ENCODE results near the gene AGPS.

AGPS gene

GRCh38 chr2:177392373-177393202, at the start of gene AGPS:
Gene AGPS, plus strand, starts transcription at chr2:177392773. Its CDS starts 17 bp downstream, at chr2:177392790.
- peak within 1 kb of the TSS; percentile 99 for H2AFZ ChIP-seq (ENCODE audit: low read depth, low read length)
- DNase-seq = peak; percentile 84

DNA sequence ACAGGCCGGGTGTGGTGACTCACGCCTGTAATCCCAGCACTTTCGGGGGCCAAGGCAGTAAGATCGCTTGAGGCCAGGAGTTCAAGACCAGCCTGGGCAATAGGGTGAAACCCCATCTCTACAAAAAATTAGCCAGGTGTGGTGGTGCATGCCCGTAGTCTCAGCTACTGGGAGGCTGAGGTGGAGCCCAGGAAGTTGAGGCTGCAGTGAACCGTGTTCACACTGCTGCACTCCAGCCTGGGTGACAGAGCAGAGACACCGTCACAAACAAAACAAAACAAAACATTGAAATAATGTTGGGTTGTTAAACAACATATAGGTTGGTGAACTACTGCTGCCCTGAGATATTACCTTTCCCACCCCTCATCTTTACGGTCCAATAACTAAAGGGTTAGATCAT, 48.8 kb upstream of the AGPS start:
- Histone ChIP-seq H3K4me3 (ENCODE audit: low read depth in 1 of 2, low read length in 2 of 2) (no peak overlapping the region), H3K36me3 (ENCODE audit: insufficient read depth, low read length) (peaks cover 4% of the 10 kb centered on the region; the same call in 1 of the 2 replicates), H3K9ac (ENCODE audit: low read depth, low read length) (no peak overlapping the region), H3K79me2 (ENCODE audit: insufficient read depth, low read length) (no peaks in the 10 kb centered on the region), H3K4me1 (ENCODE audit: insufficient read depth, low read length) (no peaks in the 10 kb centered on the region), H2AFZ (ENCODE audit: low read depth, low read length) (no peak overlapping the region), H4K20me1 (ENCODE audit: insufficient read depth, low read length) (no peaks in the 10 kb centered on the region), H3K4me2 (ENCODE audit: insufficient read depth, low read length) (no peak overlapping the region), H3K27me3 (ENCODE audit: insufficient read depth, low read length, poor library complexity) (no peaks in the 10 kb centered on the region), H3K9me3 (ENCODE audit: insufficient read depth, low read length, severe bottlenecking) (no peaks in the 10 kb centered on the region), H3K27ac (ENCODE audit: low read length) (no peak overlapping the region)
- no peak for DNase-seq
- no peak for ATAC-seq (ENCODE audit: insufficient read depth, low read depth)
- TF ChIP-seq CTCF (IDR thresholded peaks at IDR 0.05; ENCODE audit: borderline replicate concordance, extremely low read depth, low read length, poor library complexity, severe bottlenecking) = no peak
- TF ChIP-seq EZH2 (IDR thresholded peaks at IDR 0.05; ENCODE audit: borderline replicate concordance, low read depth, low read length, severe bottlenecking) = no peak

More at GRCh38 chr2:177392373-177393202, at the start of gene AGPS:
- peak; percentile 93 for ATAC-seq (ENCODE audit: insufficient read depth, low read depth)
- H4K20me1 ChIP-seq (ENCODE audit: insufficient read depth, low read length) = peaks cover 16% of the 10 kb centered on the region; the same call in 1 of the 2 replicates
- peak within 1 kb of the TSS; percentile 95 for H3K9ac ChIP-seq (ENCODE audit: low read depth, low read length)
- H3K9me3 ChIP-seq (ENCODE audit: insufficient read depth, low read length, severe bottlenecking) = no peaks in the 10 kb centered on the region
- H3K27me3 ChIP-seq (ENCODE audit: insufficient read depth, low read length, poor library complexity) = no peaks in the 10 kb centered on the region
- peaks cover 3% of the 10 kb centered on the region for H3K36me3 ChIP-seq (ENCODE audit: insufficient read depth, low read length)
- peaks cover 72% of the 10 kb centered on the region for H3K79me2 ChIP-seq (ENCODE audit: insufficient read depth, low read length)
- peak within 1 kb of the TSS; percentile 54 to 82 for H3K4me3 ChIP-seq (ENCODE audit: low read depth in 1 of 2, low read length in 2 of 2)
- TF ChIP-seq EZH2 (IDR thresholded peaks at IDR 0.05; ENCODE audit: borderline replicate concordance, low read depth, low read length, severe bottlenecking) (no peak), CTCF (IDR thresholded peaks at IDR 0.05; ENCODE audit: borderline replicate concordance, extremely low read depth, low read length, poor library complexity, severe bottlenecking) (peak; percentile 2)
- H3K4me2 ChIP-seq (ENCODE audit: insufficient read depth, low read length) = peak within 1 kb of the TSS; percentile 98
- peak within 1 kb of the TSS; percentile 89 for H3K27ac ChIP-seq (ENCODE audit: low read length)
- peaks cover 41% of the 10 kb centered on the region for H3K4me1 ChIP-seq (ENCODE audit: insufficient read depth, low read length)

DNA sequence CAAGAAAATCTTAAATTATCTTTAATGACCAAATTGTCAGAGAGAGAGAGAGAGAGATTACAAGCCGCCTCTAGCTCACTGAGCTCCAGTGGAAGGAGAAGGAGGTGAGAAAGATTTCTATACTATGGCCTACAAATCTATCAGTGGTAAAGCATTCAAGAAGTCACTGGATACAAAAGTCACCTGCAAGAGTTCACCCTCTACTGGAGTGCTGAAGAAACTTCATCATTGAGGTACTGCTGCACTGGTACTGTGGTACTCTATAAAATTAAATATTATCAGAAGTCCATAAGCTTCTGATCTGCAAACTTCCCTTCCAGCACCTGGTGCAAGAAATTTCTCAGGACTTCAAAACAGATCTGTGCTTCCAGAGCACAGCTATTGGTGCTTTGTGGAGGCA, 48.3 kb upstream of the AGPS start:
- TF ChIP-seq CTCF (IDR thresholded peaks at IDR 0.05; ENCODE audit: borderline replicate concordance, extremely low read depth, low read length, poor library complexity, severe bottlenecking) = no peak
- no peak for TF ChIP-seq EZH2 (IDR thresholded peaks at IDR 0.05; ENCODE audit: borderline replicate concordance, low read depth, low read length, severe bottlenecking)
- DNase-seq (no peak), ATAC-seq (ENCODE audit: insufficient read depth, low read depth) (no peak)
- Histone ChIP-seq H3K27ac (ENCODE audit: low read length) (no peak overlapping the region), H4K20me1 (ENCODE audit: insufficient read depth, low read length) (no peaks in the 10 kb centered on the region), H3K79me2 (ENCODE audit: insufficient read depth, low read length) (no peaks in the 10 kb centered on the region), H3K4me1 (ENCODE audit: insufficient read depth, low read length) (no peaks in the 10 kb centered on the region), H3K27me3 (ENCODE audit: insufficient read depth, low read length, poor library complexity) (no peaks in the 10 kb centered on the region), H3K9me3 (ENCODE audit: insufficient read depth, low read length, severe bottlenecking) (no peaks in the 10 kb centered on the region), H3K9ac (ENCODE audit: low read depth, low read length) (no peak overlapping the region), H3K4me3 (ENCODE audit: low read depth in 1 of 2, low read length in 2 of 2) (no peak overlapping the region), H3K4me2 (ENCODE audit: insufficient read depth, low read length) (no peak overlapping the region), H3K36me3 (ENCODE audit: insufficient read depth, low read length) (peaks cover 4% of the 10 kb centered on the region; the same call in 1 of the 2 replicates), H2AFZ (ENCODE audit: low read depth, low read length) (no peak overlapping the region)

Data from DND-41 (cell line).